H1 (cell line): ENCODE data around the gene NID2. TPM values are rescaled to one million over a fixed set of nuclear protein-coding genes. Genes with fewer than 3 reads are reported as not detected.

Experiments used
- CHD1 ChIP-seq: IDR thresholded peaks from 2 replicates; pipeline ENCODE4 v1.6.1; 2012; ENCODE audit warnings: low read depth, low read length, improper control_type of control experiment
- CHD7 ChIP-seq: fragments of 300-600 bp; sonication (generic); IDR thresholded peaks from 2 replicates; pipeline ENCODE4 v1.7.1; 2012; ENCODE audit warnings: low read length, moderate library complexity, mild to moderate bottlenecking, inconsistent platforms; ENCODE audit not compliant: insufficient replicate concordance
- HDAC2 ChIP-seq, 2 experiments: fragments of 300-600 bp in 1 of 2; sonication (generic) in 1 of 2; IDR thresholded peaks; 2 replicates each; pipeline ENCODE4 v1.6.1; 2011 to 2012; ENCODE audit warnings: low read depth in 2 of 2, low read length in 2 of 2, mild to moderate bottlenecking in 2 of 2, moderate library complexity in 2 of 2, borderline replicate concordance in 1 of 2, inconsistent platforms in 1 of 2
- SAP30 ChIP-seq: fragments of 300-600 bp; sonication (generic); IDR thresholded peaks from 2 replicates; pipeline ENCODE4 v1.7.1; 2012; ENCODE audit warnings: low read length, moderate library complexity, mild to moderate bottlenecking, inconsistent platforms; ENCODE audit not compliant: insufficient read depth, insufficient replicate concordance
- SP2 ChIP-seq: IDR thresholded peaks from 2 replicates; pipeline ENCODE4 v1.6.1; 2012; ENCODE audit warnings: mild to moderate bottlenecking, low read length, inconsistent platforms
- TAF1 ChIP-seq: IDR thresholded peaks from 2 replicates; pipeline ENCODE4 v1.6.1; 2011; ENCODE audit warnings: mild to moderate bottlenecking, low read depth, low read length
- TAF7 ChIP-seq: optimal IDR thresholded peaks from 2 replicates; pipeline ENCODE3; 2011; ENCODE audit warnings: low read depth, mild to moderate bottlenecking, inconsistent platforms, low read length, moderate library complexity, borderline replicate concordance
- TEAD4 ChIP-seq: IDR thresholded peaks from 2 replicates; pipeline ENCODE4 v1.6.1; 2012; ENCODE audit warnings: low read depth, low read length, inconsistent platforms, mixed read lengths
- polyA plus RNA-seq, 7 experiments: library from polyadenylated mRNA; depleted of rRNA in 3 of 7; stranded (reverse) in 5 of 7; unstranded in 2 of 7; fragments of >200 nt in 5 of 7; fragments of 200-250 nt in 2 of 7; gene quantifications; 1 replicate in 5 of 7; 2 replicates in 1 of 7; 4 replicates in 1 of 7; pipeline versions ENCODE4 v1.2.1 to v1.2.3, GENCODE V29; 2011 to 2013; ENCODE audit warnings: missing spikeins in 2 of 7, mixed read lengths in 2 of 7
- total RNA-seq: library from RNA; stranded (reverse); fragmentation: NEBNext Ultra II Directional; extraction: Animal tissue kit (Norgen Biotek cat#: 25700); gene quantifications from 2 replicates; pipeline ENCODE4 v1.2.1, GENCODE V29; 2021

NID2 gene
- total and polyA plus RNA-seq, 2 of the 8 experiments (the other 6 are each of a cell fraction or from before 2014, with no cell fraction given), result 6.1 to 12.6 TPM

GRCh38 chr14:52000696-52001095, 68.2 kb downstream of the NID2 start (continued):
- TF ChIP-seq CHD7 (no peak), CHD1 (no peak), SAP30 (no peak), TEAD4 (no peak), TAF1 (no peak), HDAC2 (IDR thresholded peaks at IDR 0.05; ENCODE audit: borderline replicate concordance in 1 of 2, low read depth in 2 of 2, low read length in 2 of 2) (no peak), SP2 (no peak), TAF7 (no peak)
